HG03060 (cell line): ENCODE results near the gene PROZ.

Experiments used
- ATAC-seq: cut with Tn5 transposase; IDR thresholded peaks from one replicate; pipeline ENCODE4 v1.9.1; 2021; ENCODE audit warnings: low read depth, moderate number of reproducible peaks; ENCODE audit not compliant: unreplicated experiment

The PROZ gene

DNA sequence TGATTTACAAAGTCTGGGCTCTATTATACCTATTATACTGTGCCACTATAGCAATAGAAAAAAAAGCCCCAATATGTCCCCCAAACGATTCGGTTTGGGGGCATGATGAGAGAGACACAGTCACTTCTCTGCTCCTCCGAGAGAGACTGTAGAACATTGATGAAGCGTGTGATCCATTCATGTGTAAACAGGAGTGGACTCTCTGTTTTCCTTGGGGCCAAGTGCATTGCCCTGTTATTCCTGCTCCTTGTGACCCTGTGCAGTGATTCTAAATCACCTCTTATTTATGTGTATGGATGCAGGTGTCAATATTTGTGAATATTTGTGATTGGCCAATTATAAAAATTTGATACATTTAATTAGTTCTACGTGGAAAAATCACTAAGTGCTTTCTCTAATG lies 18.9 kb upstream of the PROZ start:
- ATAC-seq, result no peak

GRCh38 chr13:113140677-113141600 lies 17.5 kb upstream of the PROZ start:
- ATAC-seq, result no peak

GRCh38 chr13:113141601-113141970 lies 16.9 kb upstream of the PROZ start:
- no peak for ATAC-seq

GRCh38 chr13:113142876-113143275 lies 15.6 kb upstream of the PROZ start:
- ATAC-seq, result no peak

DNA sequence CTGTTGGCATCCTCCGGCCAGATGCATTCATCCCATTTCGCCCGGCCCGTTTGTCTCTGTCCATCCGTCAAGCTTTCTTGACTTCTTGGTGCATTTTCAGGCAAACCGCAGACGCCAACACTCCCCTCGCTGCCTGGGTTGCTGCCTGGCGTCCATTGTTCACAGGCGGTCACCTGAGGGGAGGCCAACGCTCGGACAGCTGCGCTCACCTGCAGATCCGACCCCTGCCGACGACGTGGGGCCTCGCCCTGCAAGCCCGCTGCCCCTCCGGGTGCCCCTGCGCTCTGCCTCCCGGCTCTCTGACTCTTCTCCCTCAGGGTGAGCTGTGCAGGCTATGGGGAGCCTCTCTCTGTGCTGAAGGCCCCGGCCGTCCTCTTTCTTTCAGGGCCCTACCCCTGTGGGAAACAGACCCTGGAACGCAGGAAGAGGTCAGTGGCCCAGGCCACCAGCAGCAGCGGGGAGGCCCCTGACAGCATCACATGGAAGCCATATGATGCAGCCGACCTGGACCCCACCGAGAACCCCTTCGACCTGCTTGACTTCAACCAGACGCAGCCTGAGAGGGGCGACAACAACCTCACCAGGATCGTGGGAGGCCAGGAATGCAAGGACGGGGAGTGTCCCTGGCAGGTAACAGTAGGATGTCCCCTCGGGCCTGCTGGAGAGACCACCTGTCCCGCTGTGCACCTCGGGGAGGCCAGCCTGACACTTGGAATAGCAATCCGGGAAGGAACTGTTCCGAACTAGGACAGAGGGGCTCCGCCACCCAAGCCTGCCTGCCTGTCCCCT lies 14.8 kb upstream of the PROZ start:
- ATAC-seq, result no peak

GRCh38 chr13:113144255-113144629 lies 14.2 kb upstream of the PROZ start:
- ATAC-seq, result no peak

DNA sequence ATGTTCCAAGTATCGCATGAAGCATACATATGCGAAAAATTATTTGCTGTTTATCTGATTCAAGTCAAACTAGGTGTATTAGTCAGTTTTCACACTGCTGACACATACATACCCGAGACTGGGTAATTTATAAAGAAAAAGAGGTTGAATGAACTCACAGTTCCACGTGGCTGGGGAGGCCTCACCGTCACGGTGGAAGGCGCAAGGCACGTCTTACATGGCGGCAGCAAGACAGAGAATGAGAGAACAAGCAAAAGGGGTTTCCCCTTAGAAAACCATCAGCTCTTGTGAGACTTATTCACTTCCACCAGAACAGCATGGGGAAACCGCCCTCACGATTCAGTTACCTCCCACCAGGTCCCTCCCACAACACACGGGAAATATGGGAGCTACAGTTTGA lies 13.0 kb upstream of the PROZ start:
- no peak for ATAC-seq

DNA sequence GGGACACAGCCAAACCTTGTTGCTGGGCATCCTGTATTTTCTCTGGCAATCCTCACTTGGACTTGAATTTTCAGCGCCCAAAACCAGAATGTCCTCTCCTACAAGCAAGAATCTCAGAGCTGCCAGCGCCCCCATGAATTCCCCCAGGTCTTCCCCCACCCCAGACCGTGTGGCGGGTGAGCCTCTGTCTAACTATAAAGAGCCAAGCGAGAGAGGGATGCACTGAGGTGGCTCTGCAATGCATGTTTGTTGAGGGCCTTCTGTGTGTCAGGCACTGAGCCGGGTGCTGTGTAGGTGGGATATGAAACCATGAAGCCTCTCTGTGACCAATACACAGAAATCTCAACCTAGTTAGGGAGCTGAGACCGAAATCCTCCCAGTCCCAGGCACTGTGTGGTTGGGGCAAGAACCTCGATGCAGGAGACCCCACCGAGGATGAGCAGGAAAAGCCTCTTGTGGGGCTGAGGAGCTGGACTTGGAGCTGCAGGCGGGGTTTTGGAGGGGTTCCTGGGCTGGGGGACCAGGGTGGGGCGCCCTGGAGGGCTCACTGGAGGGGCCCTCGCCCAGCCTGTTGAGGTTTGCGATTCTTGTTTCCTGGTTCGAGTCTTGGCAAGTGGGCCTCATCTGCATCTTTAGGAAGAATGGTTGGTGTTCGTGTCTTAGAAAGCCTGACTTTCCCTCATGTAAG lies 12.4 kb upstream of the PROZ start:
- no peak for ATAC-seq

DNA sequence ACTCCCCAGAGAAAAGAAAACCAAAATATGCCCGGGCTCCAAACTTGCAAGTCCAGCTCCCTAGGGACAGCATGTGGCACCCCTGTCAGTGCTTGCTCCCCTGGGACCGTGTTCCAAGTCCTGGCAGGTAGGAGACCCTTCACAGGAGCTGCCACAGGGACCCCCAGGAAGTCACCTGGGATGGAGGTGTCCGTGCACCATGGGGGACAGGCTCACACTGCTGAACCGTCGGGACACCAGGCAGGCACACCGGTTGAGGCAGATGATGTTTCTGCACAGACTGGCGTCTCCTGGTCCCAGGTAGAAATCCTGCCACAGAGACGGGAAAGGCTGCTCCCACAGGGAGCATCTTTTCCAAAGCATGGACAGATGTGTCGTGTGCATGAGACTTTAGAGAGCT lies 11.7 kb upstream of the PROZ start:
- no peak for ATAC-seq

GRCh38 chr13:113147206-113147605 lies 11.2 kb upstream of the PROZ start:
- no peak for ATAC-seq

DNA sequence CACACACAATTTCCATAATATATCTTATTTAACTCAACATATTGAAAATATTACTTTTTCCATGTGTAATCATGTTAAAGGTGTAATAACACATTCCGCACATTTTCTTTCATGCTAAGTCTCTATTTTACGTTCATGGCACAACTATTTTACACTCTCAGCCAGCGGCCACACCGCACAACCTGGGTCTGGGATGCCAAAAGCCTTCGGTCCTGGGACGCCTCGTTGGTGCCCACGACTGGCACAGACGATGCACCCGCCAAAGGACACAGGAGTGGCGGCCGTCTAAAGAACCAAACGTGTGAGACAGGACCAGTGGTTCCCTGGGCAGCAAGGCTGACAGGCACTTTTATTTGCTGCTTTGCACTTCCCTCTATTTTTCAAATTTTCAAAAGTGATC lies 10.0 kb upstream of the PROZ start:
- ATAC-seq, result no peak

DNA sequence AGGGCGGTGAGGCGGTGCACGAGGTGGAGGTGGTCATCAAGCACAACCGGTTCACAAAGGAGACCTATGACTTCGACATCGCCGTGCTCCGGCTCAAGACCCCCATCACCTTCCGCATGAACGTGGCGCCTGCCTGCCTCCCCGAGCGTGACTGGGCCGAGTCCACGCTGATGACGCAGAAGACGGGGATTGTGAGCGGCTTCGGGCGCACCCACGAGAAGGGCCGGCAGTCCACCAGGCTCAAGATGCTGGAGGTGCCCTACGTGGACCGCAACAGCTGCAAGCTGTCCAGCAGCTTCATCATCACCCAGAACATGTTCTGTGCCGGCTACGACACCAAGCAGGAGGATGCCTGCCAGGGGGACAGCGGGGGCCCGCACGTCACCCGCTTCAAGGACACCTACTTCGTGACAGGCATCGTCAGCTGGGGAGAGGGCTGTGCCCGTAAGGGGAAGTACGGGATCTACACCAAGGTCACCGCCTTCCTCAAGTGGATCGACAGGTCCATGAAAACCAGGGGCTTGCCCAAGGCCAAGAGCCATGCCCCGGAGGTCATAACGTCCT lies 9.4 kb upstream of the PROZ start:
- ATAC-seq, result no peak

DNA sequence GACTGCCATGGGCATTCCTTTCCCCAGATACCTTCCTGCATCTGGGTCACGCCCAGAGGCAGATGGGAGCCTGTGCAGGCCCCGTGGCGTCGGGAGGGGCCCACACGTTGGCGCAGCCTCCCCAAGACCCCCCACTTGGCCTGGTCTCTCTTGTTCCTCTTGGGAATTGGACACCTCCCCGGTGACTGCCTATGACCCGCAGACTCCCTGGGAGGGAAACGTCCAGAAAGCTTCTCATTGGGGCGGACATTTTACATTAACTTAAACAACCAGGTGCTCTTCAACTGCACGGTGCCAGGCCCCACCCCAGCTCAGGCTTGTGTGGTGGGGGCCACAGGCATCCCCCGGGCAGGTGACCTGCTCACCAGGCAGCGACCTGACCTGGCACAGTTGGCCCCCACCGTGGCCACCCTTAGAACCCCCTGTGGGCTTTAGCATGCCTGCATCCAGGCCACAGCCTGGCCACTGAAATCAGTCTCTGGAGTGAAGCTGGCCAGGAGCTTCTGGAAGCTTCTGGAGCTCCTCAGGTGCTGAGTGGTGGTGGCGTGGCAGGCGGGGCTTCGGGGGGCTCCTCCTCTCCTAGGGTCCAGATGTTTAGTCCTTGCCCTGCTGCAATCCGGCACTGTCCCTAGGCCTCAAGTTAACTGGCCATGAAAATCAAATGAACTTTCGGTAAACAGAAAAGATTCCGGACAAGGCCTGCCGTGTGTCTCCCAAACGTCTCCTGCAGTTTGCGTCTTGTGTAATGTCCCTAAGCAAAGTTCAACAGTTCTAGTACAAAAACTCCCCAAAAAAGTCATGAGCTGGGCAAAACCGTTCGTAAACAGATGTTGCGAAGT lies 8.5 kb upstream of the PROZ start:
- ATAC-seq, result no peak

DNA sequence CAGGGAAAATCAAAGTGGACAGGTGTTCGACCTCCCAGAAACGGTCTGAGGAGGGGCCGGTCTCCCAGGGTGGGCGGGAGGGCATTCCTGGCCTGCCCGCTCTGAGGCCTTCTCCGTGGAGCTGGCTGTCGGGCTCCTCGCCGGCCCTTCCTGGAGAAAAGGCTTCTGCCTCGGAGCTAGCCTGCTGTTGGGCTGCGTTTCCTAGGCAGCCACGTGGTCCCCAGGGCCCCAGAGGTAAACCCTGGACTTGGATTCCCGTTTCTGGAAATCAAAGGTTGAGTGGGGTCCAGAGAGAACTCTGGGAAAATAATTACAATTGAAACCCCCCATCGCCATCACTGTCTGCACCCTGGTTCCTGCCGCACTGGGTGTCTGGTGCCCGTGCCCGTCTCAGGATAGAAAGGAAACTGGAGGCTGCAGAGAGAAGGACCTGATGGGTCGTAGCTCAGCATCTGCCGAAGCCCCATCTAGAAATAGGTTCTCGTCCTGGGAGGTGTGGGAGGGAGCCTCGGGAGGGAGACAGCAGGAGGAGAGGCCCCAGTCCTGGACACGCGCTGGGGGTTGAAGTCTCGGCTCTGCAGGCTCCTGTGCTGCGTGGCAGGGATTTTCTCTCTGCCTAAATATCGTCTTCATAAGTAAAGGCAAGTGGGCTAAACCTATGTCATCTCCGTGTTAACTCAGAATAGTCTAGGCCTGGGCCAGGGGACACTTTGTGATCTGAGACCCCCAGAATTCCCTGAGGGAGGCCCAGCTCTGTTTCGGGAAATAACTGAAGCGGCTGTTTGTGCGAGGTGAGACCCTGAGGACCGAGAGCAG lies 7.7 kb upstream of the PROZ start:
- ATAC-seq, result no peak

DNA sequence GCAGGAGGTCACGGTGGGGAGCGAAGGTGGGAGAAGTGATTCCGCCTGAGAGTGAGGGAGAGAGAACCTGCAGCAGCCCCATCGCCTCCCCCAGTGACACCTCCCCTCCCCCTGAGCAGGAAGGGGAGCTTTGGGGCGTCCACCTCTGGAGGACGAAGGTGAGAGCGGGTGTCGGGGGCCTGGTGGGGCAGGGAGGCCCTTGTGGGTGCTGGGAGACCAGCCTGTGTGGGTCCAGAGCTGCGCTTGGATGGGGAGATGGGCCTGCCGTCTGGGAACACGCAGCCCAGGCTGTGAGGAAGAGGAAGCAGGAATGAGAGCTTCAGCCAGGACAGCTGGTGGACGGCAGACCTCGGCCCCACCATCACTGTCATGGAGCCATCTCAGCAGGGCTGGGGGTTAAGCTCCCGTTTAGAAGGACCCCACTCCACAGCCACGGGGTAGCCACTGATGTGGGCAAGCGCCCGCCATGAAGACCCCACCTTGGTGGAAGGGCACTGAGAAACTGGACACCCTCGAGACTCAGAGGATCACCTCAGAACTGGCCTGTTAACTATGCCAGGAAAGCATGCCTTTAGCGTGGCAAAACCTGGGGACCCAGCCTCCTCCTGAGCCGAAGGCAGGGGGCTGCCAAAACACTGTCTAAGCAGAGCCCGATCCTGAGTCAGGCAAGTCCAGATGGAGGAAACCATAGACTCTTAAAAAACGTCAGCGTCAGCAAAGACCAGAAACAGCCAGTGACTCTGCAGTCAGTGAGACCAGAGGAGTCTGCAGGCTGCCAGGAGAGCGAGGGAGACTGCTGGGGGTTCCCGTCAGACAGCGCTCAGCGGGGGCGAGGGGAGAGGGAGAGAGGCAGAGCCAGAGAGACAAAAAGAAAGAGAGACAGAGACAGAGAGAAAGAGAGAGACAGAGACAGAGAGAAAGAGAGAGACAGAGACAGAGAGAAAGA lies 6.4 kb upstream of the PROZ start:
- ATAC-seq, result no peak

GRCh38 chr13:113152691-113152983 lies 5.8 kb upstream of the PROZ start:
- no peak for ATAC-seq

DNA sequence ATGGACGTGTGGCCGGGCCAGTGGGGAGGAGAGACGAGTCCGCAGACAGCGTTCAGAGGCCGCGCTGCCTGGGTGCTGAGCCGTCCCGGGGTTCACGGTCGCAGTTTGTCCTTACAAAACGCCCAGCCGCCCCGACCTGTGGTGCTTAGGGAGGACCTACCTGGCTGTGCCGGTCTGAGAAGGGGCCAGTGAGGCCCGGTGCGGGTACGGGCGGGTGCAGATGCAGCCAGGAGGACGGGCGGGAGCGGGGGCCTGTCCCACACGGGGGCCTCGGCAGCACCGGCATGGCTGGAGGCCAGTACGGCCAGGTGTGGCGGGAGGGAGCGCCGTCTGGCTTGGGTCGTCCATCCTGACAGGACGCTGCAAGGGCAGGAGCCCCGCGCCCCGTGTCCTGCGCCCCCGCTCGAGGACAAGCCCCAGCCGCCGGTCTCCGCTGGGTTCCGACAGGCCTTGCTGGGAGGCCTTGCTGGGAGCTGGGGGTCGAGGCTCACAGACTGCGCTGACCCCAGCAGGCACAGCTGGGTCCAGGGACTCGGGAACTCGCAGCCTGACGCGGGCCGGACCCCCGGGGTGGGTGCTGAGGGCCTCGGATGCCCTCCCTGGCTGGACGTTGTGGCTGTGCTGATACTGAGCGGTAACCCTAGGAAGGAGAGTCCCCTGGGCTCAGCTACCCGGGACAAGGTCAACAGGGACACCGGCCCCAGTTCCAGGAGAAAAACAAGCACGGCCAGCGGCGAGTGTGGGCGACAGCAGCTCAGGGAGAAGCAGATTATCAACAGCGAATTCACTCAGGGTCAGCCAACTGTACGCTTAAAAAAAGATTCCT lies 5.3 kb upstream of the PROZ start:
- no peak for ATAC-seq
